ENCODE results near the gene NEAT1.

- TF ChIP-seq YY1 (IDR thresholded peaks at IDR 0.05; ENCODE audit: insufficient read depth, insufficient read length) = no peak
- TF ChIP-seq SUZ12 (IDR thresholded peaks at IDR 0.05; ENCODE audit: extremely low read depth, insufficient read depth, insufficient read length) = no peak
These were observed 63.3 kb downstream of the NEAT1 start for GRCh38 chr11:65485920-65486219.
